CD4-positive, CD25-positive, alpha-beta regulatory T cell (primary cell): ENCODE measurements around the gene GPHN. TPM values are rescaled to one million over a fixed set of nuclear protein-coding genes. Genes with fewer than 3 reads are reported as not detected.

Source experiments
- ATAC-seq, 2 donors: fragments of 150-1000 bp; cut with Tn5 transposase; one replicate each; pipeline ENCODE4 v1.10.0; 2021; ENCODE audit warnings: low read depth in 2 of 2, moderate number of reproducible peaks in 2 of 2, moderate library complexity in 1 of 2
- DNase-seq, 3 donors: peaks; one replicate each; pipeline versions ENCODE4 v3.0.0 to v3.0.0-alpha.2; 2012 to 2022; ENCODE audit warnings: mixed read lengths in 1 of 3
- H3K27ac ChIP-seq: one replicate; pipeline ENCODE4 v1.7.0; 2013; ENCODE audit warnings: mild to moderate bottlenecking, low read length; ENCODE audit not compliant: insufficient read depth, poor library complexity, severe bottlenecking
- H3K27me3 ChIP-seq: one replicate; pipeline ENCODE4 v1.7.0; 2013; ENCODE audit warnings: low read length; ENCODE audit not compliant: control insufficient read depth, insufficient read depth
- H3K36me3 ChIP-seq: one replicate; pipeline ENCODE4 v1.7.0; 2013; ENCODE audit warnings: mild to moderate bottlenecking, low read length, moderate library complexity; ENCODE audit not compliant: control insufficient read depth, insufficient read depth
- H3K4me1 ChIP-seq: 2 replicates; pipeline ENCODE4 v1.7.0; 2013; ENCODE audit warnings: mild to moderate bottlenecking, low read length; ENCODE audit not compliant: insufficient read depth, control insufficient read depth, poor library complexity, severe bottlenecking
- H3K4me3 ChIP-seq: one replicate; pipeline ENCODE4 v1.7.0; 2013; ENCODE audit warnings: low read depth, mild to moderate bottlenecking, low read length, moderate library complexity
- H3K9me3 ChIP-seq, 2 experiments: 1 replicate in 1 of 2; 2 replicates in 1 of 2; pipeline ENCODE4 v1.7.0; 2013; ENCODE audit warnings: low read length in 2 of 2, mild to moderate bottlenecking in 1 of 2, moderate library complexity in 1 of 2; ENCODE audit not compliant: control insufficient read depth in 2 of 2
- H3K27ac Mint-ChIP-seq, 3 donors: one replicate each; pipeline ENCODE4 v1.8.0; 2020 to 2022; ENCODE audit warnings: mild to moderate bottlenecking in 3 of 3, mixed read lengths in 3 of 3, moderate library complexity in 2 of 3
- H3K27me3 Mint-ChIP-seq: one replicate; pipeline ENCODE4 v1.8.0; 2022; ENCODE audit warnings: mild to moderate bottlenecking, mixed read lengths
- H3K36me3 Mint-ChIP-seq: one replicate; pipeline ENCODE4 v1.8.0; 2020; ENCODE audit warnings: mixed read lengths
- H3K4me1 Mint-ChIP-seq, 4 donors: one replicate each; pipeline ENCODE4 v1.8.0; 2020 to 2022; ENCODE audit warnings: mixed read lengths in 4 of 4, mild to moderate bottlenecking in 1 of 4
- H3K4me3 Mint-ChIP-seq, 4 donors: one replicate each; pipeline ENCODE4 v1.8.0; 2020 to 2022; ENCODE audit warnings: mild to moderate bottlenecking in 4 of 4, mixed read lengths in 4 of 4, moderate library complexity in 3 of 4
- H3K9me3 Mint-ChIP-seq, 7 donors: one replicate each; pipeline ENCODE4 v1.8.0; 2020 to 2022; ENCODE audit warnings: mixed read lengths in 7 of 7, mild to moderate bottlenecking in 3 of 7, moderate library complexity in 2 of 7
- polyA plus RNA-seq, 4 donors: library from polyadenylated mRNA; unstranded; fragments of 300-500 nt; fragmentation: Illumina TruSeq; gene quantifications; one replicate each; pipeline ENCODE4 v1.2.3, GENCODE V29; 2021
- total RNA-seq: library from RNA; stranded (reverse); gene quantifications from one replicate; pipeline ENCODE4 v1.2.3, GENCODE V29; 2022

Gene GPHN
- total and polyA plus RNA-seq, 5 donors from 2014 or later: 8.3 to 19.5 (median 11.2) TPM

DNA sequence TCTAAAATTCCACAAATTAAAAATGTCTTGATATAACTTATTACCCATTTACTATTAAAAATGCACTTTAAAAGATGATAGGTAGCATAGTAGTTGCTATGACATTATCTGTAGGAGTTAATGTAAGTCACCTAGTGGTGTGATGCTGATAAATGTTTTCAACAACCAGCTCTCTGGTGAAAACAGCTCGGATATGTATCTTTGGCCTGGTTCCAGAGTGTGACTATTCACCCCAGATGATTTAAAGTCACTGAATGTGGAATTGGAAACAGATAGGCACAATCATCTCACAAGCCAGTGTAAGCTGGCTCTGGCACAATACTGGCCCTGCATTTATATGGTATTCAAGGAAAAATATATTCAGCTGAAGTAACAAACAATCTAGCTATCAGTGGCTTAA, 31.0 kb upstream of the GPHN start:
- H3K4me1 ChIP-seq: no peaks in the 10 kb centered on the region
- H3K36me3 ChIP-seq: no peaks in the 10 kb centered on the region
- DNase-seq: no peak
- no peaks in the 10 kb centered on the region for H3K9me3 ChIP-seq
- Mint-ChIP-seq H3K4me1 (no peaks in the 10 kb centered on the region), H3K36me3 (peaks cover 21% of the 10 kb centered on the region), H3K27ac (no peak overlapping the region), H3K27me3 (no peaks in the 10 kb centered on the region), H3K4me3 (no peak overlapping the region), H3K9me3 (peaks cover 0 to 5% (median 2%) of the 10 kb centered on the region in 7 donors)
- no peak overlapping the region for H3K27ac ChIP-seq
- no peak overlapping the region for H3K4me3 ChIP-seq
- no peak for ATAC-seq
- no peaks in the 10 kb centered on the region for H3K27me3 ChIP-seq

DNA sequence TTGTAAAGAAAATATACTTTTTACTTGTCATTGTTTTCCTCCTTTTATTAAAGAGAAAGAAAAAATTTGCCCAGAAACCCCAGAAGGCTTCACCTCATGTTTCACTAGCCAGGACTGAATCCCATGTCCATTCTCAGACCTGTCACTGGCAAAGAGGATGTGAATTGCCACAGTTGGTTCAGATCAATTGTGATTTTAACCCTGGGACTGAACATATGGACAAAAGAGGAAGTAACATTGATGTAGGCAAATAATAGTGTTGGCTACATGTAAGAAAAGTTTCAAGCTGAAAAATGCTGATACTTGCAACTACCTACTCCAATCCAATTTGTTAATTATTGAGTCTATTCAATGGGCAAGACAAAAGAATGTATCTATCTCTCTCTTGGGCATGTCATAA, 30.4 kb upstream of the GPHN start:
- no peak overlapping the region for H3K27ac ChIP-seq
- no peaks in the 10 kb centered on the region for H3K9me3 ChIP-seq
- H3K4me3 Mint-ChIP-seq: no peak overlapping the region
- no peaks in the 10 kb centered on the region for H3K4me1 Mint-ChIP-seq
- H3K27me3 ChIP-seq: no peaks in the 10 kb centered on the region
- H3K27me3 Mint-ChIP-seq: no peaks in the 10 kb centered on the region
- no peak overlapping the region for H3K4me3 ChIP-seq
- H3K4me1 ChIP-seq: no peaks in the 10 kb centered on the region
- DNase-seq (no peak), ATAC-seq (no peak)
- peaks cover 0 to 3% (median 1%) of the 10 kb centered on the region in 7 donors for H3K9me3 Mint-ChIP-seq
- H3K36me3 ChIP-seq: no peaks in the 10 kb centered on the region
- no peak overlapping the region for H3K27ac Mint-ChIP-seq
- H3K36me3 Mint-ChIP-seq: peaks cover 15% of the 10 kb centered on the region

DNA sequence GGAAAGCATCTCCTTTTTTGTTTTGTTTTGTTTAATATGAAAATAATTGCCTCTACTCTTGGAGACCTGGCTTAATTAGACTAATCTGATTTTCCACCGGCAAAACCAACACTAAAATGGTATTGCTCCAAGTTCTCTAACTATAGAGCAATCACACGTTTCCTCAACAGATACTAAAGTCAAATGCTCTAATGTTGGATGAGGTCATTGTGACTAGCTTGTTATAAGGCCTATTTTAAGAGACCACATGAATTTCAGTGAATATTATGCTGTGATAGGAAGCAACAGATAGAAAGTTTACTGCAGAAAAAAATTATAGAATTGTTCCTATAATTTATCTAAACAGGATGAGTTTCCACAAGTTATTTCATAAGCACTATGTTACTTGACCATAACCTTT, 25.1 kb upstream of the GPHN start:
- no peaks in the 10 kb centered on the region for H3K27me3 ChIP-seq
- H3K36me3 Mint-ChIP-seq: peaks cover 6% of the 10 kb centered on the region
- H3K4me3 Mint-ChIP-seq: no peak overlapping the region
- no peak for ATAC-seq
- H3K36me3 ChIP-seq: no peaks in the 10 kb centered on the region
- H3K27ac ChIP-seq: no peak overlapping the region
- no peak for DNase-seq
- H3K27me3 Mint-ChIP-seq: no peaks in the 10 kb centered on the region
- no peak overlapping the region for H3K4me3 ChIP-seq
- no peaks in the 10 kb centered on the region for H3K4me1 ChIP-seq
- H3K4me1 Mint-ChIP-seq: no peaks in the 10 kb centered on the region
- H3K9me3 Mint-ChIP-seq: peaks cover 0 to 1% (median 0%) of the 10 kb centered on the region in 7 donors
- no peak overlapping the region for H3K27ac Mint-ChIP-seq
- no peaks in the 10 kb centered on the region for H3K9me3 ChIP-seq

DNA sequence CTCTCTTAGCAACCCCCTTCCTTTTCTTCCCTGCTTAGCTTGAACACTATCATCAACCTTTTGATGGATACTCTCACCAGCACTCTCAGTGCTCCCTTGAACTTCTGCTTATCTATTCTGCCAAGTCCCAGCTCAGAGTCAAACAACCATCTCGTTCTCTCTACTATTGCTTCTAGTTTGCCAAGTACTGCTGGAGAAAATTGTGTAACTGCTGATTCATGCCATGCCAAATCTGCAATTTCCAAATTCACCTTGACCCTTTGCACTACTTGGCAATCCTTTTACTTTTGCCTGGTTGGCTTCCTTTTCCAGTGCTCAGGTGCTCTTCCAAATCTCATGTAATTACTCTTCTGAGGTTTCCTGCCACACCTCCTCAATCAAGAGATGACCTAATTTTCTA, 24.6 kb upstream of the GPHN start:
- H3K36me3 ChIP-seq: no peaks in the 10 kb centered on the region
- no peak for DNase-seq
- no peak overlapping the region for H3K4me3 Mint-ChIP-seq
- H3K4me1 Mint-ChIP-seq: no peaks in the 10 kb centered on the region
- H3K27me3 ChIP-seq: no peaks in the 10 kb centered on the region
- H3K4me1 ChIP-seq: no peaks in the 10 kb centered on the region
- no peak overlapping the region for H3K27ac ChIP-seq
- H3K27me3 Mint-ChIP-seq: no peaks in the 10 kb centered on the region
- peaks cover 6% of the 10 kb centered on the region for H3K36me3 Mint-ChIP-seq
- no peak for ATAC-seq
- H3K4me3 ChIP-seq: no peak overlapping the region
- H3K9me3 Mint-ChIP-seq: peaks cover 0 to 1% (median 0%) of the 10 kb centered on the region in 7 donors
- H3K9me3 ChIP-seq: no peaks in the 10 kb centered on the region
- no peak overlapping the region for H3K27ac Mint-ChIP-seq

DNA sequence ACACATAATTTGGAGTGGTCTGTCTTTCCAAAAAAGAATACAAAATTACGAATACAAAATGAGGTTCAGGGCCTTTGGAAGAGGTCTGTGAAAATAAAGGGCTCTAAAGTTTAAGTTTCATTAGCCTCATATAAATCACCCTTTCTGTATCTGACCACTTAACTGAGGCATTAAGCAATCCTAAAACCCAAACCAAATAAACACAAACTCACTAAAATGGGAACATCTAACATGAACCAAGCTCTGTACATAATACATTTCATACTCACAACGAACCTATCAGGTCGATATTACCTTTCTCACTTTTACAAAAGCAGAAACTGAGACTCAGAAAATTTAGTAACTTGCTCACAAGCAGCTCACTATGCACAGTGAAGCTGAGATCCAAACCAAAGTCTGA, 22.9 kb upstream of the GPHN start:
- H3K4me3 ChIP-seq: no peak overlapping the region
- no peak overlapping the region for H3K27ac ChIP-seq
- no peak for ATAC-seq
- H3K27me3 Mint-ChIP-seq: no peaks in the 10 kb centered on the region
- H3K9me3 Mint-ChIP-seq: peaks cover 0 to 1% (median 0%) of the 10 kb centered on the region in 7 donors
- no peak overlapping the region for H3K27ac Mint-ChIP-seq
- no peaks in the 10 kb centered on the region for H3K27me3 ChIP-seq
- DNase-seq: no peak
- no peaks in the 10 kb centered on the region for H3K4me1 ChIP-seq
- no peaks in the 10 kb centered on the region for H3K9me3 ChIP-seq
- no peaks in the 10 kb centered on the region for H3K4me1 Mint-ChIP-seq
- H3K36me3 ChIP-seq: no peaks in the 10 kb centered on the region
- peaks cover 6% of the 10 kb centered on the region for H3K36me3 Mint-ChIP-seq
- no peak overlapping the region for H3K4me3 Mint-ChIP-seq

DNA sequence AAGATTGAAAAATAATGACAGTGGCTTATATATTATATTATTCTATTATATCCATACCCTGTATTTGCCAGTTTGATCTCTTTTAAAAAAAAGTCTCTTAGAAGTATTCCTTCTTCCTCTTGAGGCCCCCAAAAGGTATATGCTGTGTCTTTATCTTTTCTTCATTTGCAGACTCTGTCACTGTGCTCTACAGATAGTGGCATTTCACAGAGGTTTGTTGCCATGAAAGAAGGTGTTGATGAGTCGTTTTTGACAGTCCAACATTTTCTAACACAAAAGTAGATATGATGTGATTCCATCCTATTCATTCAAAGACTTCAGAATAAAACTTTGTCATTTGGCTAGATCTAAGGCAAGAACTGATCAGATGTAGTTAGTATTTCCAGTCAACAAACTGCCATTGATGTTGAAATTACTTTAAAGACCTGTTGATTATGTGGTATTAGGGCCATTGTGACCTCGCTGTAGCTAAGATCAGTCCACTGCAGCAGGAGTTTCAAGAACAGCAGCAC, 22.0 kb upstream of the GPHN start, which contains the start of gene CCDC196:
Gene CCDC196 (plus strand): TSS at position 462 of the 512 bp plus-strand sequence. CDS start 132 bp downstream, outside the sequence.
- H3K4me1 Mint-ChIP-seq: no peaks in the 10 kb centered on the region
- no peaks in the 10 kb centered on the region for H3K4me1 ChIP-seq
- H3K36me3 ChIP-seq: no peaks in the 10 kb centered on the region
- H3K9me3 ChIP-seq: no peaks in the 10 kb centered on the region
- no peak within 1 kb of the TSS for H3K27ac ChIP-seq
- no peak within 1 kb of the TSS for H3K4me3 Mint-ChIP-seq
- no peak within 1 kb of the TSS for H3K27ac Mint-ChIP-seq
- no peaks in the 10 kb centered on the region for H3K27me3 Mint-ChIP-seq
- peaks cover 0 to 1% (median 0%) of the 10 kb centered on the region in 7 donors for H3K9me3 Mint-ChIP-seq
- H3K4me3 ChIP-seq: no peak within 1 kb of the TSS
- peaks cover 6% of the 10 kb centered on the region for H3K36me3 Mint-ChIP-seq
- DNase-seq (no peak), ATAC-seq (no peak)
- no peaks in the 10 kb centered on the region for H3K27me3 ChIP-seq

DNA sequence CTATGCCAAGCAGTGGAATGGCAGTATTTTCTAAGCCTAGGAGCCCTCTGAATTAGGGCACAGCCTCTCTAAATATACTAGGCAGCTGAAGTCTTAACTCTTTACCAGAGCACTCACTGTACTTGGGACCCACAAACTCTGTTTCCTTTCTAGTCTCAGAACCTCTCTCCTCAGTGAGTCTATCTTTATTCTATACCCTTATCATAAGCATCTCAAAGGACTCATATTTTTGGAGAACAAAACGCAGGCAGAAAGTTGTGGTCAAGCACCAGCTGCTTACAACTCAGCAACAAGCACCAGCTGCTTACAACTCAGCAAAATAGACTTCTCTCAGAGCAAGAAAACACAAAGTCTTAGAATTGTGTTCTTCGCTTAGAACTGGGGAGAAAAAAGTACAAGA, 20.8 kb upstream of the GPHN start:
- Histone ChIP-seq H3K9me3 (no peaks in the 10 kb centered on the region), H3K27ac (no peak overlapping the region), H3K36me3 (no peaks in the 10 kb centered on the region), H3K4me1 (no peaks in the 10 kb centered on the region), H3K27me3 (no peaks in the 10 kb centered on the region), H3K4me3 (no peak overlapping the region)
- Mint-ChIP-seq H3K27me3 (no peaks in the 10 kb centered on the region), H3K27ac (no peak overlapping the region), H3K4me1 (no peaks in the 10 kb centered on the region), H3K9me3 (peaks cover 0 to 1% (median 0%) of the 10 kb centered on the region in 7 donors), H3K36me3 (peaks cover 5% of the 10 kb centered on the region), H3K4me3 (no peak overlapping the region)
- DNase-seq (no peak), ATAC-seq (no peak)
